HEK293 (cell line): ENCODE results near the gene CIC.

Experiments
- CTCF ChIP-seq: fragments of 450-650 bp; formaldehyde crosslinking; IDR thresholded peaks from 2 replicates; pipeline ENCODE4 v1.5.1; 2016; ENCODE audit warnings: missing biosample characterization, missing genetic modification characterization
- SP7 ChIP-seq: fragments of 450-650 bp; formaldehyde crosslinking; IDR thresholded peaks from 2 replicates; pipeline ENCODE4 v1.5.1; 2016; ENCODE audit warnings: missing biosample characterization, missing genetic modification characterization
- TCF7L2 ChIP-seq: IDR thresholded peaks from 2 replicates; pipeline ENCODE4 v1.6.1; 2011; ENCODE audit warnings: low read depth, mild to moderate bottlenecking, inconsistent platforms, low read length, moderate library complexity, borderline replicate concordance
- ZBTB21 ChIP-seq: fragments of 450-650 bp; formaldehyde crosslinking; IDR thresholded peaks from 2 replicates; pipeline ENCODE4 v1.5.1; 2017; ENCODE audit warnings: missing biosample characterization, missing genetic modification characterization
- ZNF670 ChIP-seq: fragments of 450-650 bp; formaldehyde crosslinking; IDR thresholded peaks from 2 replicates; pipeline ENCODE4 v1.5.1; 2016; ENCODE audit warnings: missing biosample characterization, missing genetic modification characterization, low read depth
- TF ChIP-seq, protein P1 (sequence below): fragments of 450-650 bp; IDR thresholded peaks from 2 replicates; pipeline ENCODE4 v1.5.1; 2018; ENCODE audit warnings: missing biosample characterization, missing genetic modification characterization
- TF ChIP-seq, protein P2 (sequence below): fragments of 450-650 bp; formaldehyde crosslinking; conservative IDR thresholded peaks from 2 replicates; pipeline ENCODE4 v1.5.1; 2016; ENCODE audit warnings: low read depth, missing biosample characterization, missing genetic modification characterization

- TF ChIP-seq TCF7L2: no peak
- no peak for TF ChIP-seq SP7 (tag by site-specific recombination)
- TF ChIP-seq CTCF (tag by site-specific recombination): no peak
- TF ChIP-seq ZBTB21 (tag by site-specific recombination): no peak
- no peak for TF ChIP-seq ZNF670 (tag by site-specific recombination)
- TF ChIP-seq, protein P1, sequence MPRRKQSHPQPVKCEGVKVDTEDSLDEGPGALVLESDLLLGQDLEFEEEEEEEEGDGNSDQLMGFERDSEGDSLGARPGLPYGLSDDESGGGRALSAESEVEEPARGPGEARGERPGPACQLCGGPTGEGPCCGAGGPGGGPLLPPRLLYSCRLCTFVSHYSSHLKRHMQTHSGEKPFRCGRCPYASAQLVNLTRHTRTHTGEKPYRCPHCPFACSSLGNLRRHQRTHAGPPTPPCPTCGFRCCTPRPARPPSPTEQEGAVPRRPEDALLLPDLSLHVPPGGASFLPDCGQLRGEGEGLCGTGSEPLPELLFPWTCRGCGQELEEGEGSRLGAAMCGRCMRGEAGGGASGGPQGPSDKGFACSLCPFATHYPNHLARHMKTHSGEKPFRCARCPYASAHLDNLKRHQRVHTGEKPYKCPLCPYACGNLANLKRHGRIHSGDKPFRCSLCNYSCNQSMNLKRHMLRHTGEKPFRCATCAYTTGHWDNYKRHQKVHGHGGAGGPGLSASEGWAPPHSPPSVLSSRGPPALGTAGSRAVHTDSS (tag by site-specific recombination): no peak
- TF ChIP-seq, protein P2, sequence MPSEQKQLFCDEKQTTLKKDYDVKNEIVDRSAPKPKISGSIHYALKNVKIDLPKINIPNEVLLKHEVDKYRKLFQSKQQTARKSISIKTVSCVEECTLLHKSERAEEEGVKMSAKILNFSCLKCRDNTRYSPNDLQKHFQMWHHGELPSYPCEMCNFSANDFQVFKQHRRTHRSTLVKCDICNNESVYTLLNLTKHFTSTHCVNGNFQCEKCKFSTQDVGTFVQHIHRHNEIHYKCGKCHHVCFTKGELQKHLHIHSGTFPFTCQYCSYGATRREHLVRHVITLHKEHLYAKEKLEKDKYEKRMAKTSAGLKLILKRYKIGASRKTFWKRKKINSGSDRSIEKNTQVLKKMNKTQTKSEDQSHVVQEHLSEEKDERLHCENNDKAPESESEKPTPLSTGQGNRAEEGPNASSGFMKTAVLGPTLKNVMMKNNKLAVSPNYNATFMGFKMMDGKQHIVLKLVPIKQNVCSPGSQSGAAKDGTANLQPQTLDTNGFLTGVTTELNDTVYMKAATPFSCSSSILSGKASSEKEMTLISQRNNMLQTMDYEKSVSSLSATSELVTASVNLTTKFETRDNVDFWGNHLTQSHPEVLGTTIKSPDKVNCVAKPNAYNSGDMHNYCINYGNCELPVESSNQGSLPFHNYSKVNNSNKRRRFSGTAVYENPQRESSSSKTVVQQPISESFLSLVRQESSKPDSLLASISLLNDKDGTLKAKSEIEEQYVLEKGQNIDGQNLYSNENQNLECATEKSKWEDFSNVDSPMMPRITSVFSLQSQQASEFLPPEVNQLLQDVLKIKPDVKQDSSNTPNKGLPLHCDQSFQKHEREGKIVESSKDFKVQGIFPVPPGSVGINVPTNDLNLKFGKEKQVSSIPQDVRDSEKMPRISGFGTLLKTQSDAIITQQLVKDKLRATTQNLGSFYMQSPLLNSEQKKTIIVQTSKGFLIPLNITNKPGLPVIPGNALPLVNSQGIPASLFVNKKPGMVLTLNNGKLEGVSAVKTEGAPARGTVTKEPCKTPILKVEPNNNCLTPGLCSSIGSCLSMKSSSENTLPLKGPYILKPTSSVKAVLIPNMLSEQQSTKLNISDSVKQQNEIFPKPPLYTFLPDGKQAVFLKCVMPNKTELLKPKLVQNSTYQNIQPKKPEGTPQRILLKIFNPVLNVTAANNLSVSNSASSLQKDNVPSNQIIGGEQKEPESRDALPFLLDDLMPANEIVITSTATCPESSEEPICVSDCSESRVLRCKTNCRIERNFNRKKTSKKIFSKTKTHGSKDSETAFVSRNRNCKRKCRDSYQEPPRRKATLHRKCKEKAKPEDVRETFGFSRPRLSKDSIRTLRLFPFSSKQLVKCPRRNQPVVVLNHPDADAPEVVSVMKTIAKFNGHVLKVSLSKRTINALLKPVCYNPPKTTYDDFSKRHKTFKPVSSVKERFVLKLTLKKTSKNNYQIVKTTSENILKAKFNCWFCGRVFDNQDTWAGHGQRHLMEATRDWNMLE: no peak
Measured at GRCh38 chr19:42250666-42251531, 18.2 kb upstream of the CIC start.
